ENCODE measurements around the gene TPPP2. TPM values are rescaled to one million over a fixed set of nuclear protein-coding genes. Genes with fewer than 3 reads are reported as not detected.
"Not testable (repeated sequence)": the region's sequence is repeated elsewhere in the genome, so short reads cannot be mapped to it uniquely, and the experiment has no call there.

TPPP2 gene
- total RNA-seq = under 1 TPM in 1 of 3 donors, not detected in 2; 0.15 TPM

- Histone ChIP-seq H3K36me3 (no peaks in the 10 kb centered on the region), H3K9me3 (no peaks in the 10 kb centered on the region), H3K4me3 (no peak within 1 kb of the TSS), H3K27ac (no peak within 1 kb of the TSS), H3K27me3 (no peaks in the 10 kb centered on the region), H3K4me1 (peaks cover 5 to 9% of the 10 kb centered on the region in 2 donors)
- TF ChIP-seq POLR2A (IDR thresholded peaks at IDR 0.05) (no peak), POLR2AphosphoS5 (IDR thresholded peaks at IDR 0.05) (no peak), CTCF (IDR thresholded peaks at IDR 0.05) (no peak)
- intact Hi-C loops (cut with DNase I; ENCODE audit: low total_unique reads) = no loop called here
- no peak for DNase-seq (ENCODE audit: low spot score in 2 of 2)
Measured at GRCh38 chr14:21029917-21030316, at the start of gene TPPP2. Gene TPPP2 (plus strand): TSS chr14:21030217. CDS start chr14:21030582, 365 bp downstream.

- Histone ChIP-seq H3K9me3 (no peaks in the 10 kb centered on the region), H3K36me3 (no peaks in the 10 kb centered on the region), H3K27me3 (no peaks in the 10 kb centered on the region), H3K4me3 (no peak overlapping the region), H3K4me1 (no peaks in the 10 kb centered on the region), H3K27ac (no peak overlapping the region)
- intact Hi-C loops (cut with DNase I; ENCODE audit: low total_unique reads) = no loop called here
- TF ChIP-seq POLR2AphosphoS5 (IDR thresholded peaks at IDR 0.05) (no peak), CTCF (IDR thresholded peaks at IDR 0.05) (no peak), POLR2A (IDR thresholded peaks at IDR 0.05) (no peak)
- DNase-seq (ENCODE audit: low spot score in 2 of 2) = no peak
Measured at GRCh38 chr14:20980906-20981305, 49.1 kb upstream of the TPPP2 start.

GRCh38 chr14:20982646-20983369, 47.2 kb upstream of the TPPP2 start:
- Histone ChIP-seq H3K4me1 (peaks cover 0 to 5% of the 10 kb centered on the region in 2 donors), H3K4me3 (no peak overlapping the region), H3K27ac (no peak overlapping the region), H3K27me3 (no peaks in the 10 kb centered on the region), H3K36me3 (no peaks in the 10 kb centered on the region), H3K9me3 (no peaks in the 10 kb centered on the region)
- TF ChIP-seq POLR2A (IDR thresholded peaks at IDR 0.05) (no peak), POLR2AphosphoS5 (IDR thresholded peaks at IDR 0.05) (no peak), CTCF (IDR thresholded peaks at IDR 0.05) (no peak)
- no peak for DNase-seq (ENCODE audit: low spot score in 2 of 2)
- intact Hi-C loops (cut with DNase I; ENCODE audit: low total_unique reads) = no loop called here

- intact Hi-C loops (cut with DNase I; ENCODE audit: low total_unique reads) = not testable (repeated sequence)
- peaks cover 3 to 13% of the 10 kb centered on the region in 2 donors for H3K4me1 ChIP-seq
Measured at GRCh38 chr14:20985650-20986049, 44.4 kb upstream of the TPPP2 start.

GRCh38 chr14:20986811-20987210, 43.2 kb upstream of the TPPP2 start:
- Histone ChIP-seq H3K27ac (peak overlapping the region; percentile 82 to 89), H3K4me3 (no peak overlapping the region), H3K36me3 (no peaks in the 10 kb centered on the region), H3K4me1 (peaks cover 5 to 20% of the 10 kb centered on the region in 2 donors), H3K9me3 (no peaks in the 10 kb centered on the region), H3K27me3 (no peaks in the 10 kb centered on the region)
- peak in 1 of 2 donors; percentile 50 for DNase-seq (ENCODE audit: low spot score in 2 of 2)
- TF ChIP-seq POLR2AphosphoS5 (IDR thresholded peaks at IDR 0.05) (peak in 1 of 3 donors; percentile 40), CTCF (IDR thresholded peaks at IDR 0.05) (no peak), POLR2A (IDR thresholded peaks at IDR 0.05) (no peak)
- intact Hi-C loops (cut with DNase I; ENCODE audit: low total_unique reads) = no loop called here

More at GRCh38 chr14:20985650-20986049, 44.4 kb upstream of the TPPP2 start:
- not testable (repeated sequence) for DNase-seq (ENCODE audit: low spot score in 2 of 2); H3K27me3 ChIP-seq; H3K36me3 ChIP-seq; H3K9me3 ChIP-seq; H3K4me3 ChIP-seq; H3K27ac ChIP-seq
